Stimulated activated CD4-positive, alpha-beta T cell treated with anti-CD3 and anti-CD28 coated beads, Interleukin-4, amount 100 ng/mL, for 24 hours (primary cell): ENCODE results near the gene TRABD2A.
"Not testable (repeated sequence)": the region's sequence is repeated elsewhere in the genome, so short reads cannot be mapped to it uniquely, and the experiment has no call there.

ENCODE experiments used
- DNase-seq: peaks from one replicate; pipeline ENCODE4 v3.0.0-alpha.2; 2020

The TRABD2A gene

GRCh38 chr2:84880645-84881521, at the start of gene TRABD2A:
TRABD2A (minus strand) TSS chr2:84881084; CDS start chr2:84881039, 45 bp downstream.
- DNase-seq = peak; percentile 63

- no peak for DNase-seq
Observed at GRCh38 chr2:84927275-84927627, 46.4 kb upstream of the TRABD2A start.

GRCh38 chr2:84925724-84926376, 45.0 kb upstream of the TRABD2A start:
- peak; percentile 99 for DNase-seq

- no peak for DNase-seq
Observed at GRCh38 chr2:84925336-84925723, 44.4 kb upstream of the TRABD2A start.

- DNase-seq = peak; percentile 45
Observed at GRCh38 chr2:84924173-84925106, 43.6 kb upstream of the TRABD2A start.

- no peak for DNase-seq
Observed at GRCh38 chr2:84923009-84923408, 42.1 kb upstream of the TRABD2A start.

GRCh38 chr2:84919885-84920580, 39.1 kb upstream of the TRABD2A start:
- peak; percentile 61 for DNase-seq

GRCh38 chr2:84918430-84918829, 37.5 kb upstream of the TRABD2A start:
- DNase-seq = no peak

- not testable (repeated sequence) for DNase-seq
Observed at GRCh38 chr2:84917821-84918220, 36.9 kb upstream of the TRABD2A start.

- not testable (repeated sequence) for DNase-seq
Observed at GRCh38 chr2:84915675-84916074, 34.8 kb upstream of the TRABD2A start.

GRCh38 chr2:84914334-84914733, 33.5 kb upstream of the TRABD2A start:
- no peak for DNase-seq

GRCh38 chr2:84912984-84913383, 32.1 kb upstream of the TRABD2A start:
- DNase-seq = no peak

- no peak for DNase-seq
Observed at GRCh38 chr2:84911135-84911678, 30.3 kb upstream of the TRABD2A start.

GRCh38 chr2:84908948-84909713, 28.2 kb upstream of the TRABD2A start:
- no peak for DNase-seq

GRCh38 chr2:84906900-84907714, 26.2 kb upstream of the TRABD2A start:
- peak; percentile 35 for DNase-seq

GRCh38 chr2:84906108-84906899, 25.4 kb upstream of the TRABD2A start:
- peak; percentile 60 for DNase-seq

GRCh38 chr2:84905181-84906107, 24.6 kb upstream of the TRABD2A start, which contains the start of gene TMSB10:
TMSB10 (plus strand) TSS chr2:84905656.
- DNase-seq = peak; percentile 88

GRCh38 chr2:84904717-84905174, 23.9 kb upstream of the TRABD2A start:
- DNase-seq = peak; percentile 38
